HG02571 (cell line): Measurements from ENCODE around the gene SLC2A13.
"Not testable (repeated sequence)": the region's sequence is repeated elsewhere in the genome, so short reads cannot be mapped to it uniquely, and the experiment has no call there.

ENCODE experiments used
- ATAC-seq: cut with Tn5 transposase; IDR thresholded peaks from one replicate; pipeline ENCODE4 v1.9.1; 2021; ENCODE audit warnings: mild to moderate bottlenecking, moderate library complexity; ENCODE audit not compliant: unreplicated experiment

SLC2A13 gene

GRCh38 chr12:39883411-39883810, 222.5 kb downstream of the SLC2A13 start:
- no peak for ATAC-seq

GRCh38 chr12:39878753-39879152, 227.1 kb downstream of the SLC2A13 start:
- ATAC-seq: no peak

- no peak for ATAC-seq
Measured at GRCh38 chr12:39875721-39876120, 230.2 kb downstream of the SLC2A13 start.

GRCh38 chr12:39874785-39875184, 231.1 kb downstream of the SLC2A13 start:
- ATAC-seq: no peak

DNA sequence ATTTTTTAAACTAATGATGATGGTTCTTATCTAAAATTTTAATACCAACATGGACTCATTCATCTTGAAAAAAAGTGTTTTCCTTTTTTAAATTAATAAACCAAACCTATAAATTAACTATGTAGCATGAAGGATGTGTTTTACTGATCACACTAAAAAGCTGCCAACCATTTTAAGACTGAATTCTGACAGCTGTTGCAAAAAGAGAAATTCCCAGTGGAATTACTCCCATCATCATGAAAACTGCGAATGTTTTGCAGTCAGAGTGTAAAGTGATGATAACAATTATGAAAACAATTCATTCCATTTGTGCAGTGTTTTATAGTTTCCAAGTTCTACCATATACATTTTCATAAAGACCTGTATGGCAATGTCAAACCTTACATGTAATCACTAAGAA, 232.8 kb downstream of the SLC2A13 start:
- ATAC-seq: no peak

- ATAC-seq: no peak
Measured at GRCh38 chr12:39872425-39872824, 233.5 kb downstream of the SLC2A13 start.

DNA sequence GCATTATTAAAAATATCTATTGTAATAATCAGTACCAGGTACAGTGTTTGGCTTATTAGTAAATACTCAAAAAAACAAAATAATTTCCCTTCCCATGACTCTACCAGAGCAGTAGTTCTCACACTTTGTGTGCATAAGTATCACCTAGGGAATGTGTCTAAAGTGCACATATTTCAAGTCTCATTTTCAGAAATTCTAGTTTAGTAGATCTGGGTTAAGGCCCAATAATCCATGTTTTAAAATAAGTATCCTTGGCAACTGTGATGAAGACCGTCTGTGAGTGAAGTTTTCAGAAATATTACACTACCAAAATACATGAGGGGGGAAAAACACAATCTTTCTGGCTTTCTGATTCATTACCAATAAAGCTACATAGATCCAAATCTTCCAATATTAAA, 237.6 kb downstream of the SLC2A13 start:
- ATAC-seq: no peak

GRCh38 chr12:39867631-39868327, 238.1 kb downstream of the SLC2A13 start:
- ATAC-seq: no peak

DNA sequence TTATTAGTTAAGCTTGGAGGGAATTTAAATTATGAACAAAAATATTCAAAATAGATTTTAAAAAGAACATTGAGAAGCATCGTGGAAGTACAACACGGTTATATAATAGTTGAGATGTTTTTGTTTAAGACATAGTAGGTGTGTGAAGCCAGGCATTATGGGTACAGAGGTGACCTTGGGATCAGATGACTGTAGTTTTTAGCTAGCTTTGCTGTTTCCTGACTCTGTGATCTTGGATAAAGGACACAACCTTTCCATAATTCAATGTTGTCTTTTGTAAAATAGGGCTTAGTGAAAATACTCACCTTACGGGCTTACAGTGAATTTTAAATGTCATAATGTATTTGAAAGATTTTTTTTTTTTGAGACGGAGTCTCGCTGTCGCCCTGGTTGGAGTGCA, 239.7 kb downstream of the SLC2A13 start:
- no peak for ATAC-seq

DNA sequence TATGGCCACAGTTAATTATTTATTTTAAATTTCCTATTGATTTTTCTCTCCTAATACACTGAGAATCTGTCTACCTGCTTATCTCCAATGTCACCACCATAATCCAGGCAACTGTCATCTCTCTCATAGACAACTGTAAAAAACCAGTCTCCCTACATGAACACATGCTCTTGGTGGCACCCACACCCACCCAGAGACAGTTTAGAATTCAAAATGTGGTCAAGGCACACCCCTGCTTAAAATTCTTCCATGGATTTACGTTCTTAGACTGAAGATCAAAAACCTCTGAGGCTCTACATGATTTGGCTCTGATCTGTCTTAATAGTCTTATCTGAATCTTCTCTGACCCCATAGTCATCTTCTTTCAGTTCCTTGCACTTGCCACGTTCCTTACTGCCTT, 245.2 kb downstream of the SLC2A13 start:
- no peak for ATAC-seq

DNA sequence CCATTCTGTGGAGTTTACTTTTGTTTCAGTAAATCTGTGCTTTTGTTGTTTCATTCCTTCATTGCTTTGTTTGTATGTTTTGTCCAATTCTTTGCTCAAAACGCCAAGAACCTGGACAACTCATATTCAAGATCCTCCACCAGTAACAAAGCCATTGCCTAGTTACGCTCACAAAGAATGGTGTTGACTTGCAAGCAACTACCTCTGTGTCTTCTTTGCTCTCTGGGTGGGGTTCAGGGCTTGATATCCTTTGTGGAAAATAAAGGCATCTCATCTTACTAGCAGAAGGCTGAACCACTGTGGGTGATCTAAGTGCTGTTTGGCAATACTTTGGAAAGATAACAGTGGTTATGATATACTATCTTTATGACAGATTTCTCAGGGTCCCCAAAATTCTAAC, 252.9 kb downstream of the SLC2A13 start:
- no peak for ATAC-seq

- ATAC-seq: no peak
Measured at GRCh38 chr12:39852346-39852745, 253.5 kb downstream of the SLC2A13 start.

GRCh38 chr12:39848218-39848617, 257.7 kb downstream of the SLC2A13 start:
- not testable (repeated sequence) for ATAC-seq

DNA sequence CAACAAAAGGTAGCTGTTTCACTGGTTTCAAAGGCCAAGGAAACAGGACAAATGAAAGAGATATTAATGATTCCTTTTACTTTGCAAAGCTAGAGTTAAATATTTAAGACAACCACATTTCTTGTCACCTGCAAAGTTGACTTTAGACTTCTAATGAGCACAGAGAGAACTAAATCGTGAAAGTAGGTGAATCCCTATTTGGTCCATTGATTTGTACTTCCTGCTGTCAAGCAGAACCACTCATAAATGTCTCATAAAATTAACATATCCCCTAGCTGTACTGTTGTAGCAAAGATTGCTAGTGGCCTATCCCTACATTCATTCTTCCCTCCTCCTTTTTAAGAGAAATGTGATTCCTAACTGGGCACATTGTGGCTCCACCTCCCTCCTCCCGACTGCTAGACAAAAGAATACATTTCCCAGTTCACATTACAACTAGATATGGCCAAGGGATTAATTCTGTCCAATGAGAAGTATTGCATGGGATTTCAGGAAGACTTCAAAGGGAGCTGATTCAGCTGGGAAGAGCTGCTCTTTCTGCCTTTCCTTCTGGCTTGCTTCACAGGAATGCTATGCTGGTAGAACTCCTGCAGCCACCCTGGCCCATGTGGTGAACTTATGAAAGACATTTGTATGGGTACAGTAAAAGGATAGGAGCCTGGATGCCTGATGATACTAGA, 258.8 kb downstream of the SLC2A13 start:
- ATAC-seq: no peak

DNA sequence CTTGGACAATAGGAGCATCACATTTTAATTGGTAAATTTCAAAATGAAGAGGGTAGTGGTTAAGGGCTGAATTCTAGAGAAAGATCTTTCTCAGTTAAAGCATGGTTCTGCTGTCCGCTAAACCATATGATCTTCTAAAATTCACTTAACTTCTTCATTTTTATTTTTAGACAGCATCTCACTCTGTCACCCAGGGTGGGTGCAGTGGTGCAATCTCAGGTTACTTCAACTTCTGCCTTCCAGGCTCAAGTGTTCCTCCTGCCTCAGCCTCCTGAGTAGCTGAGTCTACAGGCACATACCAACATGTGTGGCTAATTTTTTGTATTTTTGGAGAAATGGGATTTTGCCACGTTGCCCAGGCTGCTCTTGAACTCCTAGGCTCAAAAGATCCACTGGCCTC, 259.6 kb downstream of the SLC2A13 start:
- ATAC-seq: no peak

- no peak for ATAC-seq
Measured at GRCh38 chr12:39840422-39840821, 265.5 kb downstream of the SLC2A13 start.

- no peak for ATAC-seq
Measured at GRCh38 chr12:39839072-39839471, 266.8 kb downstream of the SLC2A13 start.

DNA sequence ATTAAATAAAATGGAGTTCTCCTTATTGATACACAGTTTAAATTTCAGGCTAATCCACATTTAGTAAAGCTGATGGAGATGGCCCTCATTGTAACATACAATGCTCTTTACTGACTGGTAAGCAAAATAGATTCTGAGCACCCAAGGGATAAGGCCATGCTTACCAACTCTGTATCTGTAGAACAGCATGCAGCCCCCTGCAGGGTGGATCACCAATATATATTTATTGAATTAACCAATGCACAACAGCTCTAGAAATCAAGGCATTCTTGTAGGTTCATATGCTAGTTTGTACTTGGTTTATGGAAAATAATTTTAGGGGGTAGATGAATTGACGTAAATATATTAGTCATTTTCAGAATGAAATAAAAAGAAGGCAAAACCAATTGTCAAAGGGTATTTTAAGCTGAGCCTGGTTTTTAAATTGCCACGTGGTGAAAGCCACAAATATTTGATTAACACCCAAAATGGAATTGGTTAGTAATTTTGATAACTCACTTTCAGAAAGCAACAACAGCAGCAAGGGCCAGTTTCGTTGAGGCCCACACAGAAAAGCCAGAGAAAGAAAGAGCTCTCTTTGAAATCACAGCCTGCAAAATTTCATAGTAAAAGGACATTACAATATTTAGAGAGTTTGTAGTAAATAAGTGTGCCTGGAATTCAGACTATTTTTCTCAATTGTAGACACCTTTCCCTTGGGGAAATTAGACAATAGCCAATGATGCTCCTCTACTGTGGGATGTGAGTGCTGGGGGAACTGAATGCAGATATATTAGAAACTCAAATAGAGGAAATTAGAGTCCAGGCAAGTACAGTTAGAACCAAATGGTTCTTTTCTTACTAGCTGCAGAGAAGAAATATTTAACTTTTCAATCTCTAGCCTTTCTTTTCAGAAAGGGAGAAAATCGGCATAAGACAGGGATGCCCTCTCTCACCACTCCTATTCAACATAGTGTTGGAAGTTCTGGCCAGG, 270.1 kb downstream of the SLC2A13 start:
- no peak for ATAC-seq

DNA sequence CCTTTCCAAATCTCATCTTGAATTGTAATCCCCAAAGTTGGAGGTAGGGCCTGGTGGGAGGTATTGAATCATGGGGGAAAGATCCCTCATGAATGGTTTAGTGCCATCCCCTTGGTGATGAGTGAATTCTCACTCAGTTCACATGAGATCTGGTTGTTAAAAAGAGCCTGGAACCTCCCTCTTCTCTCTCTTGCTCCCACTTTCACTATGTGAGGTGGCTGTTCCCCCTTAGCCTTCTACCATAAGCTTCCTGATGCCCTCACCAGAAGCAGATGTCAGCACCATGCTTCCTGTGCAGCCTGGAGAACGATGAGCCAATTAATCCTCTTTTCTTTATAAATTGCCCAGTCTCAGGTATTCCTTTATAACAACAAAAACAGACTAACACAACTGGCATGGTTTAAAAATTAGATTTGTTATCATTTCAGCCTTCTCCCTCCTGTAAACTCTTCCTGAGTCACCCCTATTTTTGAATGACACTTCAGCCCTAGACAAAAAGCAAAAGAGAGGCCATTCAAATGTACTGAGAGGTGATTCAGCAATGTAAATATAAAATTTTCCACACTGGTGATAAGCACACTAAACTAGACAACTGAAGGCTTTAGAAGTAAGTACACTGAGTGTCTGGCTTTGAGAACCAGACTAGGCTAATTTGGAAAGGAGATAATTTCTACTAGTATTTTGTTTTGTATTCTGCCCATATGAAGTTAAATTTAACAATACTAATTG, 274.1 kb downstream of the SLC2A13 start:
- no peak for ATAC-seq

- no peak for ATAC-seq
Measured at GRCh38 chr12:39830852-39831520, 274.9 kb downstream of the SLC2A13 start.
